IMR-90 (cell line): ENCODE measurements around the gene EEF1AKMT2.

ENCODE experiments used
- BHLHE40 ChIP-seq: fragments of 150-350 bp; IDR thresholded peaks from 2 replicates; pipeline ENCODE4 v1.6.1; 2016; ENCODE audit warnings: mild to moderate bottlenecking, low read depth, low read length
- MAFK ChIP-seq: IDR thresholded peaks from 2 replicates; pipeline ENCODE4 v1.6.1; 2012; ENCODE audit warnings: low read depth, low read length, improper control_type of control experiment
- MXI1 ChIP-seq: IDR thresholded peaks from 2 replicates; pipeline ENCODE4 v1.6.1; 2012; ENCODE audit warnings: low read depth, mild to moderate bottlenecking, low read length, moderate library complexity, borderline replicate concordance
- POLR2A ChIP-seq: IDR thresholded peaks from 2 replicates; pipeline ENCODE4 v1.6.1; 2012; ENCODE audit warnings: mild to moderate bottlenecking, low read depth, low read length
- USF2 ChIP-seq: fragments of 150-350 bp; IDR thresholded peaks from 2 replicates; pipeline ENCODE4 v1.6.1; 2017; ENCODE audit warnings: mild to moderate bottlenecking, antibody characterized with exemption, low read length, low read depth
- TF ChIP-seq, protein P1 (sequence below): conservative IDR thresholded peaks from 2 replicates; pipeline ENCODE4 v1.5.1; 2012; ENCODE audit warnings: mild to moderate bottlenecking, low read depth, low read length, improper control_type of control experiment

DNA sequence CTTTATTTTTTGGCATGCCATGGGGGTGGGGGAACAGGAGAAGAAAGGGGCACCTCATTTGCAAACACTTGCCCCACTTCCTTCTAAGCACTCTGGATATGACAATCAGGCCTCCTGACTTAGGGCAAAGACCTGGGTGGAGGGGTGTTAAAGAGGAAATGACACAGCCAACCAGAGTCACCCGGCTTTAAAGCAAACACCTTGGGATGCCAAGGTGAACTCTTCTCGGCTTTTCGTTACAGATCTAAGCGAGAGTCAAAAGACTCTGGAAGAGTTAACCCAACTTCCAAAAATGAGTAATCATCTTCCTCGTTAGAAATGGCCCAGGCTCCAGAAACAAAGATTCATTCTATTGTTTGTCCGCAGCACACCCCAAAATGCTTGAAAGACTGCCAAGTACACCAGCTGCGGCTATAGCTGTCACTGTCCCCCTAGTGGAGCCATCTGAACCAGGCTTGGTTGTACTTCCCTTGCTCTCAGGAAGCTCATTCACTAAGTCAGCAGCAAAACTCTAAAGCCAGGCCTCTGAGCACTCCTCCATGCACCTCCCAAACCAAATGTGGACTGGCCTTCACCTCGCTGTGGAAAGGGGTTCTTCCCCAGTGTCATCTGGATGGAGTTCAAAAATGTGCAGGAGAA, 72.4 kb downstream of the EEF1AKMT2 start:
- TF ChIP-seq, protein P1, sequence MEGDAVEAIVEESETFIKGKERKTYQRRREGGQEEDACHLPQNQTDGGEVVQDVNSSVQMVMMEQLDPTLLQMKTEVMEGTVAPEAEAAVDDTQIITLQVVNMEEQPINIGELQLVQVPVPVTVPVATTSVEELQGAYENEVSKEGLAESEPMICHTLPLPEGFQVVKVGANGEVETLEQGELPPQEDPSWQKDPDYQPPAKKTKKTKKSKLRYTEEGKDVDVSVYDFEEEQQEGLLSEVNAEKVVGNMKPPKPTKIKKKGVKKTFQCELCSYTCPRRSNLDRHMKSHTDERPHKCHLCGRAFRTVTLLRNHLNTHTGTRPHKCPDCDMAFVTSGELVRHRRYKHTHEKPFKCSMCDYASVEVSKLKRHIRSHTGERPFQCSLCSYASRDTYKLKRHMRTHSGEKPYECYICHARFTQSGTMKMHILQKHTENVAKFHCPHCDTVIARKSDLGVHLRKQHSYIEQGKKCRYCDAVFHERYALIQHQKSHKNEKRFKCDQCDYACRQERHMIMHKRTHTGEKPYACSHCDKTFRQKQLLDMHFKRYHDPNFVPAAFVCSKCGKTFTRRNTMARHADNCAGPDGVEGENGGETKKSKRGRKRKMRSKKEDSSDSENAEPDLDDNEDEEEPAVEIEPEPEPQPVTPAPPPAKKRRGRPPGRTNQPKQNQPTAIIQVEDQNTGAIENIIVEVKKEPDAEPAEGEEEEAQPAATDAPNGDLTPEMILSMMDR = peak; percentile 22; the same call in 1 of the 2 replicates
- no peak for TF ChIP-seq USF2
- no peak for TF ChIP-seq MAFK
- no peak for TF ChIP-seq POLR2A
- TF ChIP-seq MXI1 = no peak
- TF ChIP-seq BHLHE40 = no peak
